OCI-LY1 (cell line): ENCODE results near the gene JAKMIP1.

ENCODE experiments used
- EZH2 ChIP-seq: fragments of 200-600 bp; sonication (generic), shearing (Covaris generic); IDR thresholded peaks from 2 replicates; pipeline ENCODE4 v1.8.0; 2017; ENCODE audit warnings: borderline replicate concordance, mixed run types, mild to moderate bottlenecking, antibody characterized with exemption, low read length, moderate library complexity, mixed read lengths
- TF ChIP-seq, protein P1 (sequence below): fragments of 200-600 bp; sonication (generic), shearing (Covaris generic); IDR thresholded peaks from 2 replicates; pipeline ENCODE4 v1.5.1; 2017; ENCODE audit warnings: mild to moderate bottlenecking, antibody characterized with exemption, low read length, moderate library complexity, mixed read lengths

DNA sequence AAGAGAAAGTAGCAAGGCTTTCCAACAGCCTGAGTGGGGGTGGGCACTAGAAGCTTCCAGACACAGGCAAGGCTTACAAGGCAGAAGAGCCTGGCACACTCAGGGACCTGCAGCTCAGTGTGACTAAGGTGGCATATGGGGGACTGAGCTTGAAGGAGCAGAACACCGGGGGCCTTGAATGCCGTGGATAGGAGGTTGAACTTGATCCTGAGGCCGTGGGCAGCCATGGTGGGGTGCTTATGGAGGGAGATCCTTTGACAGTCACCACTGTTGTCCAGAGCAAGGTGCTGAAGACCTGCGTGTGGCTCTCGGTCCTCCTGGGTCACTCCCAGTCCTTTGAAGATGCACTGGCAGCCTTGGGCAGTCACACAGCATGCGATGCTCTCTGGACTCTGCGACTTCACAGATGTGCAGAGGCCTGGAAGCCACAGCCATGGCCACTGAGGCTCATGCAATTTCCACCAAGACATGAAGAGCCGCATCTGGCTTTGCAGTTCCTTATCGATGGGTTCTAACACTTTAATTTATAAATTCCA, 200.5 kb downstream of the JAKMIP1 start:
- no peak for TF ChIP-seq EZH2
- TF ChIP-seq, protein P1, sequence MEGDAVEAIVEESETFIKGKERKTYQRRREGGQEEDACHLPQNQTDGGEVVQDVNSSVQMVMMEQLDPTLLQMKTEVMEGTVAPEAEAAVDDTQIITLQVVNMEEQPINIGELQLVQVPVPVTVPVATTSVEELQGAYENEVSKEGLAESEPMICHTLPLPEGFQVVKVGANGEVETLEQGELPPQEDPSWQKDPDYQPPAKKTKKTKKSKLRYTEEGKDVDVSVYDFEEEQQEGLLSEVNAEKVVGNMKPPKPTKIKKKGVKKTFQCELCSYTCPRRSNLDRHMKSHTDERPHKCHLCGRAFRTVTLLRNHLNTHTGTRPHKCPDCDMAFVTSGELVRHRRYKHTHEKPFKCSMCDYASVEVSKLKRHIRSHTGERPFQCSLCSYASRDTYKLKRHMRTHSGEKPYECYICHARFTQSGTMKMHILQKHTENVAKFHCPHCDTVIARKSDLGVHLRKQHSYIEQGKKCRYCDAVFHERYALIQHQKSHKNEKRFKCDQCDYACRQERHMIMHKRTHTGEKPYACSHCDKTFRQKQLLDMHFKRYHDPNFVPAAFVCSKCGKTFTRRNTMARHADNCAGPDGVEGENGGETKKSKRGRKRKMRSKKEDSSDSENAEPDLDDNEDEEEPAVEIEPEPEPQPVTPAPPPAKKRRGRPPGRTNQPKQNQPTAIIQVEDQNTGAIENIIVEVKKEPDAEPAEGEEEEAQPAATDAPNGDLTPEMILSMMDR = no peak
